ENCODE measurements around the gene MYBL2. TPM values are rescaled to one million over a fixed set of nuclear protein-coding genes. Genes with fewer than 3 reads are reported as not detected.

MYBL2 gene
- polyA plus RNA-seq, 3 donors, result 0.08 to 0.10 TPM; not detected in 1

GRCh38 chr20:43689165-43689564, 22.3 kb downstream of the MYBL2 start:
- Mint-ChIP-seq H3K9me3 (no peaks in the 10 kb centered on the region), H3K27me3 (ENCODE audit: low read depth in 3 of 3) (no peaks in the 10 kb centered on the region), H3K4me1 (no peaks in the 10 kb centered on the region), H3K27ac (no peak overlapping the region), H3K4me3 (no peak overlapping the region), H3K36me3 (peaks cover 17 to 45% of the 10 kb centered on the region in 2 donors)
- no peak overlapping the region for H2AFZ ChIP-seq (ENCODE audit: insufficient read depth, low read depth, low read length, poor library complexity, severe bottlenecking)
- no peak for TF ChIP-seq CTCF (IDR thresholded peaks at IDR 0.05)
- H4K20me1 ChIP-seq (ENCODE audit: insufficient read depth, low read length), result no peaks in the 10 kb centered on the region
- intact Hi-C loops (cut with micrococcal nuclease), result no loop called here
- no peak overlapping the region for H3K4me3 ChIP-seq (replicated peaks in 1 of 3; ENCODE audit: low read depth in 2 of 3, low read length in 3 of 3)
- H3K9ac ChIP-seq (ENCODE audit: insufficient read depth, low read length, poor library complexity, severe bottlenecking), result no peak overlapping the region
- H3K79me2 ChIP-seq (ENCODE audit: insufficient read depth, low read length), result no peaks in the 10 kb centered on the region
- H3K36me3 ChIP-seq (replicated peaks in 1 of 2; ENCODE audit: control insufficient read depth in 1 of 2, insufficient read depth in 2 of 2, low read length in 2 of 2), result peaks cover 6 to 28% of the 10 kb centered on the region in 2 donors
- no peaks in the 10 kb centered on the region for H3K4me1 ChIP-seq (ENCODE audit: control insufficient read depth in 1 of 2, insufficient read depth in 2 of 2, low read length in 2 of 2)
- H3K27ac ChIP-seq (ENCODE audit: low read depth in 1 of 2, low read length in 2 of 2), result no peak overlapping the region
- H3K9me3 ChIP-seq (replicated peaks in 1 of 2; ENCODE audit: control insufficient read depth in 1 of 2, insufficient read depth in 1 of 2, low read length in 2 of 2), result no peaks in the 10 kb centered on the region
- no peaks in the 10 kb centered on the region for H3K27me3 ChIP-seq (ENCODE audit: control insufficient read depth in 2 of 2, insufficient read depth in 2 of 2, low read length in 2 of 2)
- DNase-seq, result no peak
- H3K4me2 ChIP-seq (replicated peaks; ENCODE audit: extremely low read depth, low read length, poor library complexity, severe bottlenecking), result no peak overlapping the region
- WGBS (ENCODE audit: insufficient coverage), result 90% methylated on average over 2 of the region's 4 CpGs

- WGBS (ENCODE audit: insufficient coverage), result 100% methylated on average over 4 of the region's 9 CpGs
- Histone ChIP-seq H3K27ac (ENCODE audit: low read depth in 1 of 2, low read length in 2 of 2) (no peak overlapping the region), H3K9me3 (replicated peaks in 1 of 2; ENCODE audit: control insufficient read depth in 1 of 2, insufficient read depth in 1 of 2, low read length in 2 of 2) (no peaks in the 10 kb centered on the region), H3K4me2 (replicated peaks; ENCODE audit: extremely low read depth, low read length, poor library complexity, severe bottlenecking) (no peak overlapping the region), H4K20me1 (ENCODE audit: insufficient read depth, low read length) (no peaks in the 10 kb centered on the region), H3K4me1 (ENCODE audit: control insufficient read depth in 1 of 2, insufficient read depth in 2 of 2, low read length in 2 of 2) (no peaks in the 10 kb centered on the region), H3K4me3 (replicated peaks in 1 of 3; ENCODE audit: low read depth in 2 of 3, low read length in 3 of 3) (no peak overlapping the region), H3K27me3 (ENCODE audit: control insufficient read depth in 2 of 2, insufficient read depth in 2 of 2, low read length in 2 of 2) (no peaks in the 10 kb centered on the region), H3K9ac (ENCODE audit: insufficient read depth, low read length, poor library complexity, severe bottlenecking) (no peak overlapping the region), H3K79me2 (ENCODE audit: insufficient read depth, low read length) (no peaks in the 10 kb centered on the region), H3K36me3 (replicated peaks in 1 of 2; ENCODE audit: control insufficient read depth in 1 of 2, insufficient read depth in 2 of 2, low read length in 2 of 2) (peaks cover 6 to 28% of the 10 kb centered on the region in 2 donors), H2AFZ (ENCODE audit: insufficient read depth, low read depth, low read length, poor library complexity, severe bottlenecking) (no peak overlapping the region)
- no peak for DNase-seq
- H3K4me3 Mint-ChIP-seq, result no peak overlapping the region
- H3K27ac Mint-ChIP-seq, result peak overlapping the region in 1 of 7 donors; percentile 61
- H3K27me3 Mint-ChIP-seq (ENCODE audit: low read depth in 3 of 3), result no peaks in the 10 kb centered on the region
- no peaks in the 10 kb centered on the region for H3K9me3 Mint-ChIP-seq
- H3K4me1 Mint-ChIP-seq, result no peaks in the 10 kb centered on the region
- peaks cover 19 to 54% of the 10 kb centered on the region in 2 donors for H3K36me3 Mint-ChIP-seq
- intact Hi-C loops (cut with micrococcal nuclease), result loop anchor here (10.0 kb wide), 1 partner anchor 156 kb away; no protein-coding TSS in a partner anchor
- TF ChIP-seq CTCF (IDR thresholded peaks at IDR 0.05), result no peak
Measured at GRCh38 chr20:43690943-43691598, 24.2 kb downstream of the MYBL2 start.

Data from CD14-positive monocyte (primary cell).